Prostate gland (tissue), 2 donors: ENCODE data around the gene C1QTNF1.

ENCODE experiments used
- CTCF ChIP-seq, 4 experiments: fragments of 200-600 bp in 2 of 4; fragments of 450-650 bp in 2 of 4; sonication (generic) in 2 of 4; IDR thresholded peaks; 1 replicate in 3 of 4; 2 replicates in 1 of 4; pipeline ENCODE4 v1.5.1; 2016 to 2019; ENCODE audit warnings: antibody characterized with exemption in 4 of 4, mild to moderate bottlenecking in 2 of 4, moderate library complexity in 2 of 4
- POLR2AphosphoS5 ChIP-seq: sonication (generic); formaldehyde crosslinking; IDR thresholded peaks from one replicate; pipeline ENCODE4 v1.6.1; 2017; ENCODE audit warnings: antibody characterized with exemption

- no peak for TF ChIP-seq CTCF (IDR thresholded peaks at IDR 0.05)
- no peak for TF ChIP-seq POLR2AphosphoS5
Observed at GRCh38 chr17:79019261-79019631, 4.7 kb upstream of the C1QTNF1 start.
